Epidermal melanocyte (primary cell): ENCODE results near the gene RAB4B.
"Not testable (repeated sequence)": the region's sequence is repeated elsewhere in the genome, so short reads cannot be mapped to it uniquely, and the experiment has no call there.

Experiments
- DNase-seq: peaks from one replicate; pipeline ENCODE4 v3.0.0; 2011; ENCODE audit warnings: low spot score; ENCODE audit not compliant: insufficient read length

RAB4B gene

DNA sequence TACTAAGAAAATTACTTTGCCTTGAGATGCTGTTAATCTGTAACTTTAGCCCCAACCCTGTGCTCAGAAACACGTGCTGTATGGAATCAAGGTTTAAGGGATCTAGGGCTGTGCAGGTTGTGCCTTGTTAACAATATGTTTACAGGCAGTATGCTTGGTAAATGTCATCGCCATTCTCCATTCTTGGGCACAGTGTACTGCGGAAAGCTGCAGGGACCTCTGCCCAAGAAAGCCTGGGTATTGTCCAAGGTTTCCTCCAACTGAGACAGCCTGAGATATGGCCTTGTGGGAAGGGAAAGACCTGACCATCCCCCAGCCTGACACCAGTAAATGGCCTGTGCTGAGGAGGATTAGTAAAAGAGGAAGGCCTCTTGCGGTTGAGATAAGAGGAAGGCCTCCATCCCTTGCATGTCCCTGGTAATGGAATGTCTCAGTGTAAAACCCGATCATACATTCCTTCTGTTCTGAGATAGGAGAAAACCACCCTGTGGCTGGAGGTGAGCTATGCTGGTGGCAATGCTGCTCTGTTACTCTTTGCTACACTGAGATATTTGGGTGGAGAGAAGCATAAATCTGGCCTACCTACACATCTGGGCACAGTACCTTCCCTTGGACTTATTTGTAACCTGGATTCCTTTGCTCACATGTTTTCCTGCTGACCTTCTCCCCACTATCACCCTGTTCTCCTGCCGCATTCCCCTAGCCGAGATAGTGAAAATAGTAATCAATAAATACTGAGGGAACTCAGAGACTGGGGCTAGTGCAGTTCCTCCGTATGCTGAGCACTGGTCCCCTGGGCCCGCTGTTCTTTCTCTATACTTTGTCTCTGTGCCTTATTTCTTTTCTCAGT lies 44.9 kb downstream of the RAB4B start:
- not testable (repeated sequence) for DNase-seq

DNA sequence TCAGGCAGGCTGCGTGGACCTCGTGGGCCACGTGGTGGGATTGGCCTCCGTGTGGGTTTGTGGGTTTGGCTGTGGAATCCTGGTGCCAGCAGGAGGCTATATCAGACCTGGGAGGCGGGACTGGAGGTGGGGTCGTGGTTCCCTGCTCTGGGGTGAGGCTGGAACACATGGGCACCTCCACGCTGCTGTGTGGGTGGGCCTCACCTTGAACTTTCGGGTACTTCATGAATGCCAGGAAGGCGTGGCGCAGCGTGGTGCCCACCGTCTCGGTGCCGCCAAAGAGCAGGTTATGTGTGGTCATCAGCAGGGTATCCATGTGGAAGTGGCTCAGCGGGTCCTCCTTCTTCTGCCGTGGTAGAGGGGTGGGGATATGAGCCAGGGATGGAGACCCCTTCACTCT lies 46.9 kb downstream of the RAB4B start:
- not testable (repeated sequence) for DNase-seq

DNA sequence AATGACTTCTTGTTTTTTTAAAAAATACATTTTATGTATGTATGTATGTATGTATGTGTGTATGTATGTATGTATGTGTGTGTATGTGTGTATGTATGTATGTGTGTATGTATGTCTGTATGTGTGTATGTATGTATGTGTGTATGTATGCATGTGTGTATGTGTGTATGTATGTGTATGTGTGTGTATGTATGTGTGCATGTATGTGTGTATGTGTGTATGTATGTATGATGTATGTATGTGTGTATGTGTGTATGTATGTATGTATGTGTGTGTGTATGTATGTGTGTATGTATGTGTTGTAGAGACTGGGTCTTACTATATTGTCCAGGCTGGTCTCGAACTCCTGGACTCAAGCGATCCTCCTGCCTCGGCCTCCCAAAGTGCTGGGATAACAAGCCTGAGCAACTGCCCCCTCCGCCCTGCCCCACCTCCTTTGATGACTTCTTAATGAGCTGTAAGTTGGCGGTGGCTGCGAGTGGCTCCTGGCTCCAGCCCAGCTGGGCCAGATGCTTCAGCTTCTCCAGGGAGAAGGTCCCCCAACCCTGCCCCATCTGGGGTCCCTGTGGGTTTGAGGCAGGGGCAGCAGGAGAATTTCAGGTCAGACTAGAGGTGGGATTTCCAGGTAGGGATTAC lies 47.5 kb downstream of the RAB4B start:
- not testable (repeated sequence) for DNase-seq

DNA sequence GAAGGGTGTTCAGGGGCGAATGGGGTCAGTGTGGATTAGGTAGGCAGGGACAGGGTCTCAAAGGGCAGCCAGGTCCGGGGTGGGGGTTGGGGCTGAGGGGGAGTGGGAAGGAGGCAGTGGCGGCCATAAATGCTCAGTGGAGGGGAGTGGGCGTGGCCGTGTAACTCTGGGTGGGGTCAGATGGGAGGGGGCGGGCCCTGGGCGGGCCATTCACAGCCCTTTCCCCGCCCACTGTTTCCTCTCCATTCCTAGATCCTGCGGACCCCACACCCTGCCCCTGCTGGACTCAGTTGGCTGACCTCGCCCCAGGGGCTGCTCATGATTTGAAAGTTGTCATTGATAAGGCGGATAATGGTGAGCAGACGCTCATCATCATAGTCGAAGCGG lies 48.3 kb downstream of the RAB4B start:
- DNase-seq = not testable (repeated sequence)

DNA sequence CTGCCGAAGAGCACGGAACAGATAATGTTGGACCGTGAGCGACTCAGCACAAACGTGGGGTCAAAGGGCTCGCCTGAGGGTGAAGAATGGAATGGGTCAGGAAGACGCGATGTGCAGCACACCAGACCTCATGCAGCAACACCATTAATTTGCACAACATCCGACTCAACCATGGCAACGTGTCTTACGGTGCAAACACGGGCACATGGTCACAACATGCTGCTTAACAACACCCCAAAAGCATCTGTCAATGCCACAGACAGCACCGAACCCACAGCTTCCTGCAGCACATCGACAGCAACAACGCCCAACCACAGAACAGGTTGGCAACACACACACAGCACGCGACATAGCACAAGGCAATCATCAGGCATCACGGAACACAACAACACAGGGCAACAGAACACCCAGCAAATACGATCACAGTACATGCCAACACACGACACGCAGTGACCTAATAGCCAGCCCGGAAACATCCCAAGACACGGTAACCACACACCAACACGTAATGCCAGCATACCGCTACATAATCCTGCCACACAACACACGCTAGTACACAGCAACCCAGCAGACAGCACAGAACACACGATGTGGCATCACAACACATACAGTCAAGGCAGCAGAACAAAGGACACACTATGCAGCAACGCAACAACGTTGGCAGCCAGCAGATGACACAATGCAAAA lies 48.8 kb downstream of the RAB4B start:
- not testable (repeated sequence) for DNase-seq

DNA sequence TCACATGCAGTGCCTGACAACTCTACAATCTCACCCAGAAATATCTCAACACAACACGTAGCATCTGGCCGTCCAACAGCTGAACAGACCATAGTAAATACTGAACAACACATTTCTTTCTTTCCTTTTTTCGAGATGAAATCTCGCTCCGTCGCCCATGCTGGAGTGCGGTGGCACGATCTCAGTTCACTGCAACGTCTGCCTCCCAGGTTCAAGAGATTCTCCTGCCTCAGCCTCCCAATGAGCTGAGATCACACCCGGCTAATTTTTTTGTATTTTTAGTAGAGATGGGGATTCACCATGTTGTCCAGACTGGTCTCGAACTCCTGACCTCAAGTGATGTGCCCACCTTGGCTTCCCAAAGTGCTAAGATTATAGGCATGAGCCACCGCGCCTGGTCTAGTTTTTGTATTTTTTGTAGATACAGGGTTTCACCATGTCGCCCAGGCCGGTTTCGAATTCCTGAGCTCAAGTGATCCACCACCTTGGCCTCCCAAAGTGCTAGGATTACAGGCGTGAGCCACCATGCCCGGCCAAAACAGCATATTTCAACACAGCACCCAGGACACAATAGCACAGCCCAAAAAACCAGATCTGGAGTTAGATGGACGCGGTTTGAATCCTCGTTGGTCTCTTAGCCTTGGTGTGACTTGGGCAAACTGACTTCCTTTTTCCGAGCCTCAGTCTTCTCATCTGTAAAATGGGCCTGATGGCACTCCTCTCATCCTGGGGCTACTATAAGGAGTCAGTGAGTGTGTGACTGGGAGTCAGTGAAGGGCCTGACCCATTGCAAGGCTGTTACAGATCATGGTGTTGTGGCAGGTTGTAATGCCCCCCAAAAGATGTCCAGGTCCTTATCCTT lies 49.6 kb downstream of the RAB4B start:
- no peak for DNase-seq

DNA sequence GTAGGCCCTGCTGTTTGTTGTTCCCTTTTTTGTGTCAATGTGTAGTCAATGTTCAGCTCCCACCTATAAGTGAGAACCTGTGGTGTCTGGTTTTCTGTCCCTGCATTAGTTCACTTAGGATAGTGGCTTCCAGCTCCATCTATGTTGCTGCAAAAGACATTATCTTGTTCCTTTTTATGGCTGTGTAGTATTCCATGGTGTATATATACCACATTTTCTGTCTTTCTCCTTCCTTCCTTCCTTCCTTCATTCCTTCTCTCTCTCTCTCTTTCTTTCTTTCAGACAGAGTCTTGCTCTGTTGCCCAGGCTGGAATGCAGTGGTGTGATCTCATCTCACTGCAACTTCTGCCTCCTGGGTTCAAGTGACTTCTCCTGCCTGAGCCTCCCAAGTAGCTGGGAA lies 51.2 kb downstream of the RAB4B start:
- no peak for DNase-seq

DNA sequence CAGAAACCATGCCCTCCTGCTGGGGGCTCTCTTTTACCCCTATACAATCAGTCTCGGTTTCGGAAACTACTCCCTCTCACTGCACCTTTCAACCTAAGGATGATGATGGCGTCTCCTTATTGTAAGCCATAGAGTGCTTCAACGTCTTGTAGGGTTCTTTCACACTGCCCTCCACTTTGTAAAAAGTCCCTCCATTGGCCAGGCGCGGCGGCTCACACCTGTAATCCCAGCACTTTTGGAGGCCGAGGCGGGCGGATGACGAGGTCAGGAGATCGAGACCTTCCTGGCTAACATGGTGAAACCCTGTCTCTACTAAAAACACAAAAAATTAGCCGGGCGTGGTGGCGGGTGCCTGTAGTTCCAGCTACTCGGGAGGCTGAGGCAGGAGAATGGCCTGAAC lies 52.7 kb downstream of the RAB4B start:
- not testable (repeated sequence) for DNase-seq

DNA sequence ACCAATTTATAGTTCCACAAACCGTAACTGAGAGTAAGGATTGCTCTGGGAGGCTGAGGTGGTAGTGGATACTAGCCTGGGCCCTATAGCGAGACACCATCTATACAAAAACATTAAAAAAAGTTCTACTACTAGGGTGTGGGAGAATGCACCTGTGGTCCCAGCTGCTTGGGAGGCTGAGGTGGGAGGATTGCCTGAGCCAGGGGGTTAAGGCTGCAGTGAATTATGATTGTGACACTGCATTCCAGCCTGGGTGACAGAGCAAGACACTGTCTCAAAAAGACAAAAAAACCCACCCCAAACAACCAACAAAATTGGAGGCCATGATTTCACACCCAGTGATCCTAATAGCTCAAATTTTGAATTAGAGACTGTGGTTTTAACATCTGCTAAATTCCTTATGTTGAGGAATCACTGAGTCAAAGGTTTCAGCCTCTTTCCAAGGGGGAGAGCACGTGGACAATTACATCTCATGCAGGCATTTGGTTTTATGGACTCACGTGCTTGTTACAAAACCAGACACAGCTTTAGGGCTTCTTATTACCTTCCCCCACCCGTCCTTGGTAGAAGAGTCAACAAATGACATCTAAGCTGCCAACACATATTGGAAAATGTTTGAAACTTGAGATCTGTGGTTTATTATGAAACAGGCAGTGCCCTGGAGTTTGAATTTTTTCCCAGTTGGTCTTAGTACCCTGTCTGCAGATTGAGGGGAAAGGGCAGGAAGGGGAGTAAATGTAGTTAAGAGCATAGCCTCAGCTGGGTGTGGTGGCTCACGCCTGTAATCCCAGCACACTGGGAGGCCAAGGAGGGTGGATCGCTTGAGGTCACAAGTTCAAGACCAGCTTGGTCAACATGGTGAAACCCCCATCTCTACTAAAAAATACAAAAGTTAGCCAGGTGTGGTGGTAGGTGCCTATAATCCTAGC lies 53.7 kb downstream of the RAB4B start:
- DNase-seq = peak; percentile 75

DNA sequence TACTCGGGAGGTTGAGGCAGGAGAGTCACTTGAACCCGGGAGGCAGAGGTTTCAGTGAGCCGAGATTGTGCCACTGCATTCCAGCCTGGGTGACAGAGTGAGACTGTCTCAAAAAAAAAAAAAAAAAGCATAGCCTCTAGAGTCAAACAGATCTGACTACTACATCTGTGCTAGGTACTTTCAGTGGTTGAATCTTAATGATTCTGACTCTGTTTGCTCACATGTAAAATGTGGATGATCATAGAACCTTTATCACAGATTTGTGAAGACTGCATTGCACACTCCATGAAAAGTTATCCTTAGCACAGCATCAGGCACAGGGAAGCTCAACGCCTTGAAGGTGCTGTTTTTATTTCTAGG lies 54.4 kb downstream of the RAB4B start:
- DNase-seq = not testable (repeated sequence)

DNA sequence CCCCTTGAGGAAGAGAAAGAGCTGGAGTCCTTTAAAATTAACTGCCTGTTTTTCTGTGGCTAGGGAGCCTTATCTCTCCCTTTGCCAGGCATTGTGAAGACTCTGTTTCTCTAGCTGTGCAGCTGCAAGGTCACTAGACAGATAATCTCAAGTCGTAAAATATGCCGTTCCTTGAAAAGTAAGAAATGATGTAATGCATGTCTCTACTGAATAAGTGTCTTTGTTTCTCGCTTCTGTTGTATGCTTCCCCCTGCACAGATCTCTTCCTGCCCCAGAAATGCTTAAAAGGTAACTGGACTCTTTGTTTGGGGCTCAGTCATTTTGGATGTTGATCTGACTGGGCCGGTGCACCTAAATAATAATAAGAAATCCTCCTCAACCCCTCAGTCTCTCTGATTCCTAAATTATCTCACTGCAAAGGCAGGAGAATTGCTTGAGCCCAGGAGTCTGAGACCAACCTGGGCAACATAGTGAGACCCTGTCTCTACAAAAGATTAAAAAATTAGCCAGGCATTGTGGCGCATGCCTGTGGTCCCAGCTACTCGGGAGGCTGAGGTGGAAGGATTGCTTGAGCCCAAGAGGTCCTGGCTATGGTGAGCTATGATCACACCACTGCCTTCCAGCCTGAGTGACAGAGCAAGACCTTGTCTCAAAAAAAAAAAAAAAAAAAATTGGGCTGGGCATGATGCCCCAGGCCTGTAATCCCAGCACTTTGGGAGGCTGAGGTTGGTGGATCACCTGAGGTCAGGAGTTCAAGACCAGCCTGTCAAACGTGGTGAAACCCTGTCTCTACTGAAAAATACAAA lies 55.9 kb downstream of the RAB4B start:
- not testable (repeated sequence) for DNase-seq

DNA sequence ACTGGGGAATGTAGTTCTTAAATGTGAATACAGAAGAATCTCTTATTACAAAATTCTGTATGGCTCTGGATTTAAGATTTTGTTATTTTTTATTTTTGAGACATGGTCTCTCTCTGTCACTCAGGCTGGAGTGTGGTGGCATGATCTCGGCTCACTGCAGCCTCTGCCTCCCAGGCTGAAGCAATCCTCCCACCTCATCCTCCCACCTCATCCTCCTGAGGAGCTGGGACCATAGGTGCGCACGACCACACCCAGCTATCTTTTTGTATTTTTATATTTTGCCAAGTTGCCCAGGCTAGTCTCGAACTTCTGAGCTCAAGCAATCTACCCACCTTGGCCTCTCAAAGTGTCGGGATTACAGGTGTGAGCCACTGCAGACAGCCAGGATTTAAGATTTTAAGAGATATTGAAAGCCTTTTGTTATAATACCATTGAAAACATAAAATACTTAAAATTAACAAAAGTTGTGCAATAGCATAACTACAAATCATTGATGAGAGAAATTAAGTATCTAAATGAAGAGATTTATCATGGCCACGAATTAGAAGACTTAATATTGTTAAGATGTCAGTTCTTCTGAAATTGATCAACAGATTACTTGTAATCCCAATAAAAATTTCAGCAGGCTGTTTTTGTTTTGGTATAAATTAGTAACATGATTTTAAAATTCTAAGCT lies 58.8 kb downstream of the RAB4B start:
- no peak for DNase-seq

DNA sequence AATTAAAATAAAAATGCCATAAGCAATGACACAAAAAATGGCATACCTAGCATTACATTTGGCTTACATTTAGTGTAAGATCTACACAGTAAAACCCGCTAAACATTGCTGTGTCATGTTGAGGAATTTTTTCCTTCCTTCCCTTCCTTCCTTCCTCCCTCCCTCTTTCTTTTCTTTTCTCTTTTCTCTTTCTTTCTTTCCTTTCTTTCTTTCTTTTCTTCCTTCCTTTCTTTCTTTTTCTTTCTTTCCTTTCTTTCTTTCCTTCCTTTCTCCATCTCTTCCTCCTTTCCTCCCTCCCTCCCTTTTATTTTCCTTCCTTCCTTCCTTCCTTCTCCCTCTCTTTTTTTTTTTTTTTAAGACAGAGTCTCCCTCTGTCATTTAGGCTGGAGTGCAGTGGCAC lies 60.4 kb downstream of the RAB4B start:
- DNase-seq = not testable (repeated sequence)

DNA sequence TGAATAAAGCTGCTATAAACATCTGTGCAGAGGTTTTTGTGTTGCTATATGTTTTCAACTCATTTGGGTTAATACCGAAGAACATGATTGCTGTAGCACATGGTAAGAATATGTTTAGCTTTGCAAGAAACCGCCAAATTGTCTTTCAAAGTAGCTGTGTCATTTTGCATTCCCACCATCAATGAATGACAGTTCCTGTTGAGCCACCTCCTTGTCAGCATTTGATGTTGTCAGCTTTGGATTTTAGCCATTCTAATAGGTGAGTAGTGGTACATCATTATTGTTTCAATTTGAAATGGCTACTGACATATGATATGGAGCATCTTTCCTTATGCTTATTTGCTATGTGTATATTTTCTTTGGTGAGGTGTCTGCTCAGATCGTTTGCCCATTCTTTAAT lies 64.0 kb downstream of the RAB4B start:
- not testable (repeated sequence) for DNase-seq

DNA sequence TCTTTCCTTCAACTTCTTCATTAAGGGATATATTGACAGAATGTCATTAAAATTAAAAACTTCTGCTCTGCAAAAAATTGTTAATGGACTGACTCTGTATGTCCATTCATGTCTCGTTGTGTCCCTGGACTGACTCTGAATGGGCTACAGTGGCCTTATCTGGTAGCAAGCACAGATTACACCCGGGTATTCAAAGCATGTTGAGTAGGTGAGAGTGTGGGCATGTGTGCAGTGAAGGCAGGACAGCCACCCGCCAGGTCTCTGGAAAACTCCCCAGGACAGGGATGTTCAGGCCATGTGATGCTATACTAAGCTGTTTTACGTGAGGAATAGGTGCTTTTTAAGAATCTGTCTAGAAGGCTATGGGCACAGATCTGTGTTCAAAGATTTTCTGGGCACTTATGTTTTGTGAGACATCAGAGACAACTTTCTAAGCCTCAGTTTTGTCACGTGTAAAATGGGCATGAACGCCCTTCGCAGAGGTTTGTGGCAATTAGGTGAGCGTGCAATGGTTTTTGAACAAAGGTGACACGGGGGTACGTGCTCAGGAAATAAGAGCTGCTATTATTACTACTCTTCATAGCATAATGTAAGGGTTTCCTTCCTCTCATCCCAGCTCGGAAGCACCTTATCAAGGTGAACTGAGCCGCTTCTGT lies 65.1 kb downstream of the RAB4B start:
- not testable (repeated sequence) for DNase-seq

DNA sequence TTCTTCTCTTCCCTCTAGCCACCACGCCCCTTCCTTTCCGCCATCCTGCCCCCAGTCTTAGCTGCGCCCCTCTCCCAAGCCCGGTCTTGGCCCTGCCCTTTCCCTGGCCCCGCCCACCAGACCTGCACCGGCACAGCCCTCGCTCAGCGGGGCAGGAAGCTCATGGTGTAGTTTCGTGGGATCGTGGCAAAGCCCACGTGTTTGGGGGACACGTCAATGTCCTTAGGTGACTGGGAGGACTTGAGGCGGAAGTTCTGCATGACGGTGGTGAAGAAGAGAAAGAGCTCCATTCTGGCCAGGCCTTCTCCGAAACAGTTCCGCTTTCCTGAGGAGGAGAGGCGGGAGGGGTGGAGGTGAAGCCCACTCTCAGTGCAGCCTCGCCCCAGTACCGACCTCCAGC lies 65.6 kb downstream of the RAB4B start:
- DNase-seq = not testable (repeated sequence)
